HEK293 (cell line): ENCODE data around the gene RIMKLA.

Source experiments
- CTCF ChIA-PET: fragments of 350-600 bp; formaldehyde crosslinking; extraction: SDS; loops from one replicate; lab custom pipeline; 2021; ENCODE audit warnings: antibody characterized with exemption; lab: Yijun Ruan, JAX
- POLR2A ChIA-PET: fragments of 300-600 bp; formaldehyde crosslinking; extraction: SDS; loops from one replicate; lab custom pipeline; 2020; ENCODE audit warnings: antibody characterized with exemption, inconsistent platforms; lab: Yijun Ruan, JAX
- H3K27ac ChIP-seq: fragments of 200-500 bp; sonication (Bioruptor generic); 2 replicates; pipeline ENCODE4 v1.5.1; 2014; ENCODE audit warnings: low read depth, low read length, control low read depth, inconsistent platforms; ENCODE audit errors: extremely low read depth
- H3K36me3 ChIP-seq, 2 experiments: fragments of 200-500 bp in 1 of 2; sonication (Bioruptor generic) in 1 of 2; 1 replicate in 1 of 2; 2 replicates in 1 of 2; pipeline ENCODE4 v1.5.1; 2014 to 2017; ENCODE audit warnings: inconsistent platforms in 2 of 2, low read length in 2 of 2; ENCODE audit not compliant: control insufficient read depth in 2 of 2, insufficient read depth in 1 of 2
- H3K4me1 ChIP-seq: fragments of 200-500 bp; sonication (Bioruptor generic); 2 replicates; pipeline ENCODE4 v1.5.1; 2014; ENCODE audit warnings: mild to moderate bottlenecking, low read length, inconsistent platforms; ENCODE audit not compliant: control insufficient read depth, insufficient read depth
- H3K4me3 ChIP-seq: 2 replicates; pipeline ENCODE4 v1.5.1; 2011; ENCODE audit warnings: low read depth, mild to moderate bottlenecking, control low read depth, low read length, moderate library complexity
- H3K9me3 ChIP-seq: fragments of 200-500 bp; sonication (Bioruptor generic); 2 replicates; pipeline ENCODE4 v1.5.1; 2014; ENCODE audit warnings: low read depth, low read length, inconsistent platforms; ENCODE audit not compliant: control insufficient read depth, insufficient read depth
- FEZF1 ChIP-seq: fragments of 450-650 bp; formaldehyde crosslinking; IDR thresholded peaks from 2 replicates; pipeline ENCODE4 v1.5.1; 2016; ENCODE audit warnings: missing biosample characterization, missing genetic modification characterization
- GLIS2 ChIP-seq: fragments of 450-650 bp; formaldehyde crosslinking; IDR thresholded peaks from 2 replicates; pipeline ENCODE4 v1.5.1; 2016; ENCODE audit warnings: missing biosample characterization, missing genetic modification characterization
- MYNN ChIP-seq: fragments of 450-650 bp; formaldehyde crosslinking; IDR thresholded peaks from 2 replicates; pipeline ENCODE4 v1.5.1; 2016; ENCODE audit warnings: missing biosample characterization, missing genetic modification characterization, borderline replicate concordance
- SALL2 ChIP-seq: fragments of 450-650 bp; formaldehyde crosslinking; IDR thresholded peaks from 2 replicates; pipeline ENCODE4 v1.5.0; 2017; ENCODE audit warnings: missing biosample characterization, mild to moderate bottlenecking, missing genetic modification characterization, borderline replicate concordance
- SP2 ChIP-seq: fragments of 450-650 bp; formaldehyde crosslinking; IDR thresholded peaks from 2 replicates; pipeline ENCODE4 v1.5.1; 2016; ENCODE audit warnings: missing biosample characterization, missing genetic modification characterization
- YY1 ChIP-seq: fragments of 450-650 bp; formaldehyde crosslinking; IDR thresholded peaks from 2 replicates; pipeline ENCODE4 v1.5.1; 2018; ENCODE audit warnings: missing biosample characterization, missing genetic modification characterization
- ZBTB7A ChIP-seq: fragments of 450-650 bp; formaldehyde crosslinking; IDR thresholded peaks from 2 replicates; pipeline ENCODE4 v1.5.1; 2016; ENCODE audit warnings: low read depth, missing biosample characterization, missing genetic modification characterization
- ZFHX2 ChIP-seq: fragments of 450-650 bp; formaldehyde crosslinking; conservative IDR thresholded peaks from 2 replicates; pipeline ENCODE4 v1.5.1; 2016; ENCODE audit warnings: missing biosample characterization, missing genetic modification characterization
- ZNF10 ChIP-seq: fragments of 450-650 bp; formaldehyde crosslinking; IDR thresholded peaks from 2 replicates; pipeline ENCODE4 v1.5.1; 2017; ENCODE audit warnings: missing biosample characterization, missing genetic modification characterization
- ZNF121 ChIP-seq: fragments of 450-650 bp; formaldehyde crosslinking; IDR thresholded peaks from 2 replicates; pipeline ENCODE4 v1.5.1; 2016; ENCODE audit warnings: missing biosample characterization, missing genetic modification characterization
- ZNF146 ChIP-seq: fragments of 450-650 bp; formaldehyde crosslinking; IDR thresholded peaks from 2 replicates; pipeline ENCODE4 v1.5.1; 2016; ENCODE audit warnings: missing biosample characterization, missing genetic modification characterization
- ZNF18 ChIP-seq: fragments of 450-650 bp; formaldehyde crosslinking; IDR thresholded peaks from 2 replicates; pipeline ENCODE4 v1.5.1; 2016; ENCODE audit warnings: missing biosample characterization, missing genetic modification characterization
- ZNF341 ChIP-seq: fragments of 450-650 bp; formaldehyde crosslinking; IDR thresholded peaks from 2 replicates; pipeline ENCODE4; 2016; ENCODE audit warnings: low read depth, missing biosample characterization, missing genetic modification characterization
- ZNF404 ChIP-seq: fragments of 450-650 bp; formaldehyde crosslinking; IDR thresholded peaks from 2 replicates; pipeline ENCODE4 v1.5.1; 2017; ENCODE audit warnings: missing biosample characterization, missing genetic modification characterization
- ZNF449 ChIP-seq: fragments of 450-650 bp; formaldehyde crosslinking; IDR thresholded peaks from 2 replicates; pipeline ENCODE4 v1.5.1; 2017; ENCODE audit warnings: missing biosample characterization, mild to moderate bottlenecking, missing genetic modification characterization, moderate library complexity
- ZNF510 ChIP-seq: fragments of 450-650 bp; formaldehyde crosslinking; IDR thresholded peaks from 2 replicates; pipeline ENCODE4 v1.5.1; 2018; ENCODE audit warnings: mild to moderate bottlenecking, missing genetic modification characterization, missing biosample characterization; ENCODE audit not compliant: insufficient replicate concordance
- ZNF529 ChIP-seq: fragments of 450-650 bp; formaldehyde crosslinking; IDR thresholded peaks from 2 replicates; pipeline ENCODE4 v1.5.1; 2017; ENCODE audit warnings: missing genetic modification characterization, missing biosample characterization; ENCODE audit not compliant: insufficient replicate concordance
- ZNF561 ChIP-seq: fragments of 450-650 bp; IDR thresholded peaks from 2 replicates; pipeline ENCODE4 v1.5.1; 2018; ENCODE audit warnings: missing biosample characterization, missing genetic modification characterization, borderline replicate concordance
- ZNF585B ChIP-seq: fragments of 450-650 bp; formaldehyde crosslinking; IDR thresholded peaks from 2 replicates; pipeline ENCODE4 v1.5.1; 2016; ENCODE audit warnings: missing biosample characterization, missing genetic modification characterization
- ZNF596 ChIP-seq: fragments of 450-650 bp; IDR thresholded peaks from 2 replicates; pipeline ENCODE4 v1.5.0; 2018; ENCODE audit warnings: missing biosample characterization, mild to moderate bottlenecking, missing genetic modification characterization, moderate library complexity
- ZNF629 ChIP-seq: fragments of 450-650 bp; formaldehyde crosslinking; IDR thresholded peaks from 2 replicates; pipeline ENCODE4 v1.5.1; 2017; ENCODE audit warnings: missing biosample characterization, missing genetic modification characterization
- ZNF645 ChIP-seq: fragments of 450-650 bp; formaldehyde crosslinking; IDR thresholded peaks from 2 replicates; pipeline ENCODE4; 2016; ENCODE audit warnings: missing biosample characterization, missing genetic modification characterization
- ZNF701 ChIP-seq: fragments of 450-650 bp; formaldehyde crosslinking; IDR thresholded peaks from 2 replicates; pipeline ENCODE4 v1.5.1; 2016; ENCODE audit warnings: missing biosample characterization, missing genetic modification characterization
- ZNF777 ChIP-seq: fragments of 450-650 bp; formaldehyde crosslinking; IDR thresholded peaks from 2 replicates; pipeline ENCODE4 v1.5.1; 2017; ENCODE audit warnings: missing biosample characterization, missing genetic modification characterization, borderline replicate concordance
- ZNF830 ChIP-seq: fragments of 450-650 bp; IDR thresholded peaks from 2 replicates; pipeline ENCODE4 v1.5.0; 2018; ENCODE audit warnings: missing biosample characterization, missing genetic modification characterization, low read depth, mild to moderate bottlenecking, moderate library complexity
- ZSCAN23 ChIP-seq: fragments of 450-650 bp; formaldehyde crosslinking; IDR thresholded peaks from 2 replicates; pipeline ENCODE4 v1.5.1; 2016; ENCODE audit warnings: missing biosample characterization, missing genetic modification characterization

Gene RIMKLA

GRCh38 chr1:42380586-42381279, at the start of gene RIMKLA (continued):
- TF ChIP-seq ZNF121 (tag by site-specific recombination) (no peak), ZNF629 (tag by site-specific recombination) (no peak), ZNF510 (tag by site-specific recombination) (no peak), ZNF561 (tag by site-specific recombination) (0 out of 2 replicates have a peak, but pooled peaks have one; percentile 19), ZNF529 (tag by site-specific recombination) (no peak), ZNF645 (no peak), ZNF830 (tag by site-specific recombination) (no peak), ZNF10 (tag by site-specific recombination) (no peak), MYNN (tag by site-specific recombination) (no peak)

GRCh38 chr1:42332877-42333276, 47.7 kb upstream of the RIMKLA start:
- no peak for TF ChIP-seq ZNF777 (tag by site-specific recombination)
- no peak for TF ChIP-seq YY1 (tag by site-specific recombination)
- no peak for TF ChIP-seq GLIS2 (tag by site-specific recombination)
- TF ChIP-seq ZNF585B (tag by site-specific recombination) = no peak
- no peak for TF ChIP-seq ZNF596 (tag by site-specific recombination)
- TF ChIP-seq ZNF146 (tag by site-specific recombination) = no peak
- TF ChIP-seq FEZF1 (tag by site-specific recombination) = no peak
- no peak for TF ChIP-seq ZNF404 (tag by site-specific recombination)
- TF ChIP-seq ZNF701 = no peak
- TF ChIP-seq ZBTB7A (tag by site-specific recombination) = no peak
- TF ChIP-seq ZNF18 (tag by site-specific recombination) = no peak
- TF ChIP-seq SALL2 (tag by site-specific recombination) = no peak
- no peak for TF ChIP-seq ZNF449 (tag by site-specific recombination)
- TF ChIP-seq MYNN (tag by site-specific recombination) = no peak
- no peak for TF ChIP-seq ZFHX2 (tag by site-specific recombination)
- TF ChIP-seq ZSCAN23 (tag by site-specific recombination) = no peak
- TF ChIP-seq ZNF341 (tag by site-specific recombination) = no peak
- TF ChIP-seq SP2 = no peak
- TF ChIP-seq, all 188 proteins: peak for 0
- H3K9me3 ChIP-seq = no peaks in the 10 kb centered on the region
- no peak overlapping the region; the same call in 1 of the 2 replicates for H3K4me3 ChIP-seq
- no peaks in the 10 kb centered on the region; a peak in 1 of 3 replicates for H3K36me3 ChIP-seq
- POLR2A ChIA-PET = no interaction called here
- peaks cover 4% of the 10 kb centered on the region for H3K4me1 ChIP-seq
- no peak overlapping the region for H3K27ac ChIP-seq
- CTCF ChIA-PET = interaction anchor here (0.6 to 1.6 kb wide), 4 partner anchors 122 to 161 kb away, joined by 3 to 5 read pairs (median 4); no protein-coding TSS in a partner anchor
